Kidney epithelial cell (primary cell): ENCODE measurements around the gene PRSS3. TPM values are rescaled to one million over a fixed set of nuclear protein-coding genes. Genes with fewer than 3 reads are reported as not detected.

Experiments
- total RNA-seq: library from RNA; depleted of rRNA; stranded (reverse); fragments of >200 nt; gene quantifications from 2 replicates; pipeline ENCODE4 v1.2.3, GENCODE V29; 2015

PRSS3 gene
- total RNA-seq, 1 donor from 2014 or later, result 5.1 TPM

Other genes starting within 250 kb of the PRSS3 start
- gene UBE2R2, start 21.6 kb downstream of the PRSS3 start, total RNA-seq, result 33.8 and 34.2 TPM in 2 replicates